AG08395 (cell line): ENCODE data around the gene KRTAP10-1.
"Not testable (repeated sequence)": the region's sequence is repeated elsewhere in the genome, so short reads cannot be mapped to it uniquely, and the experiment has no call there.

Experiments
- DNase-seq: peaks from one replicate; pipeline ENCODE4 v3.0.0; 2012; ENCODE audit warnings: mixed read lengths, low spot score

Gene KRTAP10-1, protein sequence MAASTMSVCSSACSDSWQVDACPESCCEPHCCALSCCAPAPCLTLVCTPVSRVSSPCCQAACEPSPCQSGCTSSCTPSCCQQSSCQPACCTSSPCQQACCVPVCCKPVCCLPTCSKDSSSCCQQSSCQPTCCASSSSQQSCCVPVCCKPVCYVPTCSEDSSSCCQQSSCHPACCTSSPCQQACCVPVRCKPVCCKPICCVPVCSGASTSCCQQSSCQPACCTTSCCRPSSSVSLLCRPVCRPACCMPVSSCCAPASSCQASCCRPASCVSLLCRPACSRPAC

DNA sequence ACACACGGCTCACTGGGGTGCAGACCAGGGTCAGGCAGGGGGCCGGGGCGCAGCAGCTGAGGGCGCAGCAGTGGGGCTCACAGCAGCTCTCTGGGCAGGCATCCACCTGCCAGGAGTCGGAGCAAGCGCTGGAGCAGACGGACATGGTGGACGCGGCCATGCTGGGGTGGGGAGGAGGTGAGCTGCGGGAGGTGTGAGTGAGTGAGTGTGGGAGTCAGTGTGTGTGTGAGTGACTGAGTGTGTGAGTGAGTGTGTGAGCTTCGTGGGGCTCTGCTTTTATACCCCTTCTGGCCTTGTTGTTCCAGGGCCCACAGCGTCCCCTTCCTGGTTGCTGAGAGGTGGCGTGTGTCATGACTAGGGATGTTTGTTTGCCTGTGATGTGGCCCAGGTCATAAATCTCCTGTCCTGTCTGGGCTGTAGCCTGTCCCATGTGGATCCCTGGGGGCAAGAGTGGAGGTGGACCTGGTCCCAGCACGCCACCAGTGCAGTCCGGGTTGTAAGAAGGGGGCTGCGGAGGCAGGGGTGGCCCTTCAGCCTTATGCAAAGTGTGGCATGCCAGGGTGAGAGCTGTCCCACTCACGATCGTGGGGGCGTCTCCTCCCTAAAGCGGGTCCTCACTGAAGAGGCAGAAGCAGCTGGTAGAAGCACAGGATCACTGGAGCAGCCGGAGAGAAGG, at the start of gene KRTAP10-1:
Gene KRTAP10-1 (minus strand): TSS at position 205 of the 676 bp plus-strand sequence. CDS start 45 bp downstream, at position 160.
- no peak for DNase-seq

DNA sequence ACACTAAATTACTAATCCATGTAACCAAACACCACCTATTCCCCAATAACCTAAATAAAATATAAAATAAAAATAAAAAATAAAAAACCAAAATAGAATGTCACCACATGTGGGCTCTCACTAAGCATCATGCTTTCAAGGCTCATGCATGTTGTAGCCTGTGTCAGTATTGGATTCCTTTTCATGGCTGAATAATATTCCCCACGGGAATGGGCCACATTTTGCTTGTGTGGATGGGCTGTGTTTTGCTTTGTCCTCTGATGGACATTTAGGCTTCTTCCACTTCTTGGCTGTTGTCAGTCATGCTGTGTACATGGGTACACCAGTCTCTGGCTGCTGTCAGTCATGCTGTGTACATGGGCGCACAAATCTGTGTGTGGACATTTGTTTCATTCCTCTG, 49.1 kb upstream of the KRTAP10-1 start:
- DNase-seq, result no peak

DNA sequence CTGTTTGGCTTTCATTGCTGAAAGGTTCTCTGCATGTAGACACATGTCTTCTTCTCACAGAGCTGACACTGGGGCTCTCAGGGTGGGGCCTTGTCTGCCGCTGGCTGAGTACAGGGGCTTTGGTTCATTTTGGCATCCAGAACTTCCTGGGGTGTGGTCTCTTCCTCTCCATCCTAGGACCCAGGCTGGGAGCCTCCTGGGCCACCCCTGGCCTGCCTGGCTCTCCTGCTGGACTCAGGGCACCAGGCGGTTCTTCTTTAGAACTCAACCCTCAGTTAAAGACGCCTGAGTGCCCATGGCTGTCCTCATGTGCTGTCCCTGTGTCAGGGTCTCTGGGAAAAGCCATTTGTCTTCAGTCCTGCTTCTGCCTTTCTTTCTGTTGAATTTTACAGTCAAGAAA, 45.9 kb upstream of the KRTAP10-1 start:
- DNase-seq, result no peak

DNA sequence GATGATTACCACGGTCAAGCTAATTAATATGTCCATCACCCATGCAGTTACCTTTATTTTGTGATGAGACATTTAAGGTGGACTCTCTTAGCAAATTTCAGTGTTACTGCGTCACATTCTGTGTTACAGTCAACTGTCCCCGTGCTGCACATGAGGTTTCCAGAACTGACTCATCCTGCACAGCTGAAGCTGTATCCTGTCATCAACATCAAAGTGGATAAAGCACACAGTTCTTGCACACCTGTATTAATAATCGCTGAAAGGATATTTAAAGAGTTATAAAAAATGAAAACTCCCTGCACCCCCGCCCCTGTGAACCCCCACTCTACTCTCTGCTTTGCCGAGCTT, 43.8 kb upstream of the KRTAP10-1 start:
- DNase-seq, result no peak

DNA sequence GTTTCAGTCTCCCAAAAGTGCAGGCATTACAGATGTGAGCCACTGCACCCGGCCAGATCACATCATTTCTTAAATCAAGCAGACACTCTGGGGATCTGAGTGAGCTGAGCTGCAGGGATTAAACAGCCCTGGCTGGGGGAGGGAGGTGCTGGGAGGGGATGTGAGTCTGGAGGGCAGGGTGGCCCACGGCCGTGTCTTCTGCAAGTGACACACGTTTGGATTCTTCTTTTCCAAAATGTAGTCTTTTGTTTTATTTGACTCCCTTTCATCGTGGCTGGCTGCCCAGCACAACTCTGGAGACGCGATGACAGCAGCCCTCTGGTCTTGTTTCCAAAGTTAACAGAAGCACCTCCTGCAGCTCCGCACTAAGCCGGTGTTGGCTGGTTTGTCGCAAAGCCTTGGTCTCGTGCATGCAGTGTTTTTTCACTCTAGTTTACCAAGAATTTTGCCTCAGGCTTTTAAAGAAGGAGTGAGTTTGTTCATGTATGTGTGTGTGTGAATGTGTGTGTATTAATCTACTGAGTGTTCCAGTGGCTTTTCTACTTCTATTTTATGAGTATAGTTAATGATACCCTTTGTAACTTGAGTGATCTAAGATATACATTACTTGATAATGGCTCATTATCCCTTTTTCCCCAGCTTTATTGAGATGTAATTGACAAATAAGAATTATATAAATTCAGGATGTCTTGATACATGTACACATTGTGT, 43.2 kb upstream of the KRTAP10-1 start:
- DNase-seq, result no peak

DNA sequence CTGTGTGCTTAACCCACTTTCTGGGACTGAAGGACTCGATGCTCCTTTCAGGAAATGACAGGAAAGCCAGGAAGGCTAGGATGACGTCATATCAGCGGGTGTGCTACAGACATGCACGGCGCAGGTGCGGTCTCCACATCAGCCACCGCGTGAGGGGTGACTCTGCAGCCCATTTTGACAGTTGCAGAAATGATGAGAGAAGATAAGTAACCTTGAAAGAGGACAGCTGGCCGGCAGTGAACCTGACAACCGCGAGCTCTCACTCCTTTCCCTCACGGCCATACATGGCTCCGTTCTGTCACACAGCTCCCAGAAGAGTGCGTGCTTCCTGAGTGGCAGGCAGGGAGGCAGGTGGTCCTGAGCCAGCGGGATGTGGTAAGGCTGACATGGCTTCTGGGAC, 42.1 kb upstream of the KRTAP10-1 start:
- DNase-seq, result no peak

DNA sequence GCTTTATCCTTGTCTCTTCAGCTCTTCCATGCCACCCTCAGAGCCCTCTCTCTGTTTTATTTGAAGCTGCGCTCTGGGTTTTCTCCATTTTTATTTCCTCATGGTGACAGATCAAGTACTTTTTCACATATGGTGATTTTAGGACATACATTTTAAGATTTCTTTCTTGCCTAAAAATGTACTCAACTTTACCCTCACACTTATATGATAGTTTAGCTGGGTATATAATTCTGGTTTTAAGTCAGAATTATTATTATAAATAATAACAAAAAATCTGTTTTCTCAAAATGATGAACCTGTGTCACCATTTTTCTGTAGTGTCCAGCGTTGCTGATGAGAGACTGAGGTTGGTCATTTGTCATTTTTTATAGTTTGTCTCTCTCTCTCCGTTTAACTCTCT, 41.2 kb upstream of the KRTAP10-1 start:
- DNase-seq, result no peak

DNA sequence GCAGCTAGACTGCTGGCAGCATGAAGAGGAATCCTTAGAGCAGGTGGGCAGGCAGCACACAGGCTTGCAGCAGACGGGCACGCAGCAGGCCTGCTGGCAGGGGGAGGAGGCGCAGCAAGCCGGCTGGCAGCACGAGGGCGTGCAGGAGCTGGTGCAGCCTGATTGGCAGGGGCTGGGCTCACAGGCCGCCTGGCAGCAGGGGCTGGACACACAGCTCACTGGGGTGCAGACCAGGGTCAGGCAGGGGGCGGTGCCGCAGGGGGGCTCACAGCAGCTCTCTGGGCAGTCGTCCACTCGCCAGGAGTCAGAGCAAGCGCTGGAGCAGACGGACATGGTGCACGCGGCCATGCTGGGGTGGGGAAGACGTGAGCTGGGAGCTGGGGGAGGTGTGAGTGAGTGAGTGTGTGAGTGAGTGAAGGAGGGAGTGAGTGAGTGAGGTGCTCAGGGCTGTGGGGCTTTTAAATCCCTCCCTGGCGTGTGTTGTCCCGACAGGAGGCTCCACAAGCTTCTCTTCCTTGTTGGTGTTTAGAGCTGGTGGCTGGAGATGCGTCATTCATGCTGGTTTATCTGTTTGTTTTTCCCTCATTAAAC, 40.3 kb upstream of the KRTAP10-1 start, which contains the start of gene KRTAP10-5:
Gene KRTAP10-5 (minus strand): TSS at position 374 of the 591 bp plus-strand sequence. CDS start 26 bp downstream, at position 348.
- not testable (repeated sequence) for DNase-seq

DNA sequence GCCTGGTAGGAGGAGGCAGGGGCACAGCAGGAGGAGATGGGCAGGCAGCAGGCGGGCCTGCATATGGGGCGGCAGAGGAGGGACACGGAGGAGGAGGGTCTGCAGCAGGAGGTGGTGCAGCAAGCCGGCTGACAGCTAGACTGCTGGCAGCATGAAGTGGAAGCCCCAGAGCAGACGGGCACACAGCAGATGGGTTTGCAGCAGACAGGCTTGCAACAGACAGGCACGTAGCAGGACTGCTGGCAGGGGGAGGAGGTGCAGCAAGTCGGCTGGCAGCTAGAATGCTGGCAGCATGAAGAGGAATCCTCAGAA, 39.8 kb upstream of the KRTAP10-1 start:
- DNase-seq, result no peak

DNA sequence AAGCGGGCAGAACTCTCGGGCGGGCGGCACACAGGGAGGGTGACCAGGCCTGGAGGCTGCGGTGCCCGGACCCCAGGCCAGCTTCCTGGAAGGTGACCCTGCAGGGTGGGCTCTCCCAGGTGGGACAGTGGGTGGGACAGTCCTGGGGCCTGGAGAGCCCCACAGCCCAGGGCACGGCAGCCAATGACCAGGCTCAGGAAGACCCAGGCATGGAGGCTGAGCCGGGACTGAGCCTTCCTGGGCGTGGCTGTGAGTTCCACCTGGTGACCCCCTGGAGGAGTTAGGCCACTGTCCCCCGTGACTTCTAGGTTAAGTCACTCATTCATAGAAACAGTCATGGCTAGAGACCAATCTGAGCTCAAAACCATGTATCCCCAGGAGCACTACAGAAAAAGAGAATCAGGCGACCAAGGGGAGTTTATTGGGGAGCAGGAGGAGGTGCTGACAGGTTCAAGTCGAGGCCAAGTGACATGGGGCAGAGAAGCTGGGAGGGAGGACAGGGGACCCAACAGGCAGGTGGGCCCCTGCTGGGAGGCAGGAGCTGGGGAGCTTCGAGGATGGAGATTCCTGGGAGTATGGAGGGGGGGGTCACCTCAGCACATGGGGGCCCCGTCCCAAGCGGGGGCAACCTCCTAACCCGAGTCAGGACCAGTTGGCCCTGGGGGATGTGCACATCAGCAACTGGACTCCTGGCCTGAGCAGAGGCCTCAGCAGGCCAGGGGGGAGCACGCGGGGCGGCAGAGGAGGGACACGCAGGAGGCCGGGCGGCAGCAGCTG, 39.2 kb upstream of the KRTAP10-1 start:
- DNase-seq, result no peak

DNA sequence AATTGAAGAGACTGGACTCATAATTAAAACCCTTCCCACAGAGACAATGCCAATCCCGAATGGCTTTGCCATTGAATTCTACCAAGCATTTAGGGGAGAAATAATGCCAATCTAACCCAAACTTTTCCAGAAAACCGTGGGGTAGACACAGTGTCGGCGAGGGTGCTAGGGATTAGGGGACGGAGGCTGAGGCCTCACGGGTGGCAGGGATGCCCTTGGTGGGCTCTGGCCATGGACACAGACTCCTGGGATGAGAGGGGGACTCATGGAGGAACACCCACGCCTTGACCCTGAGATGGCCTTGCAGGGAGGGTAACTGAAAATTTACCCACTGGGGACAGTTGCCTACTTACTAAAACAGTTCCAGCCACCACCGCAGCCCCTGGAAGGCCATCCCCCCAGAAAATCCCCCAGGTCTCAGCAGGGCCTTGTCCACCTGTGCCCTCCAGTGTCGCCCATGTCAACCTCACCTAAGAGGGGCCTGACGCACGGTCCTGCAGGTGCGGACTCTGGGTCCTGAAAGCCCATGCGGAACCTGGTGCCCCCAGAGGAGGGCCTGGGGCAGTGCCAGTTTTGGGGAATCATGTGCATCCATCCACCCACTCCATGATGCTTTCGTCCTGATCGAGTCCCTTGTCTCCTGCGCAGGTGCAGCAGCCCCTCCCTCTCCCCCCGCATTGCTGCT, 38.5 kb upstream of the KRTAP10-1 start:
- no peak for DNase-seq

DNA sequence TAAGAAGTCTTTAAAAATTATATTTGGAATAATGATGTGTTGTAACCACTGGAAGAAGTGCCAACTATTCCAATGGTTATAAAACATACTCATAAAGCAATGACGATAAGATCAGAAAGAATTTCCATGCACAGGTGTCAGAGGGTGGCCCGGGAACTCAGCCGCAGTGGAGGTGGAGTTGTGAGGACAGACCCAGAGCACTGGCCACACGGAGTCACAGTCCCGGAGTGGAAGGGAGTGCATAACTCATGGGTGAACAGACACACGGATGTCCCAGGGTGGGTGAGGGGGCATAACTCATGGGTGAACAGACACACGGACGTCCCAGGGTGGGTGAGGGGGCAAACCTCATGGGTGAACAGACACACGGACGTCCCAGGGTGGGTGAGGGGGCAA, 36.0 kb upstream of the KRTAP10-1 start:
- no peak for DNase-seq

DNA sequence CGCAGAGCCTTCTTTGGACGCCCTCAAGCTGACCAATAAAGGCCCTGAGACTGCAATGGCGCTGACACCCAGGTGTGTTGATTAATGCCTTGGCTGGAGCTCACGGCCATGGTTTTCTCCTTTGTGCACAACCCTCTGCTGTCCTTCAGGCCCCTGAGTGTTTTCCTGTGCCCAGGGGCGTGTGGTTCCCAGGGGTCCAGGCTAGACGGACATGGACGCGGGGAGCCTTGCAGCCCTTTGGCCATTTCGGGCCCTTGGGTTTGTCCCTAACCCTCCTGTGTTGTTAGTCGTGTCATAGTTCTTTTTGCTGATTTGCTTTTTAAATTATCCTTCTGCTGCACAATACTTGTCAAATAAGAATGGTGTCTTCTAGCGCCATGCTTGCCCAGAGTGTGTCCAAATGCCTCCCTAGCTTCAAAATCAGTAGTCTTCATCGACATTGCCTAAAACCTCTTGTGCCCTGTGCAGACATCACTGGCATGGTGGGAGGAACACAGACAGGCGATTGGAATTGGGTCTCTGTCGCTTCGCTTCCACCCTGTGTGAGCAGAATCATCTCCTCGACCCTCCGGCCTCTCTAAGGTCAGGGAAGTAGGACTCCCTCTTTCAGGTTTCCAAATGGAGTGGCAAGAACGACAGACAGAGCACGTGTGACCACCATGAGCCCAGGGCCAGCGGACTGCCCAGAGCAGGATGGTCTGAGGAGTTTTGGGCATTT, 35.5 kb upstream of the KRTAP10-1 start:
- no peak for DNase-seq

DNA sequence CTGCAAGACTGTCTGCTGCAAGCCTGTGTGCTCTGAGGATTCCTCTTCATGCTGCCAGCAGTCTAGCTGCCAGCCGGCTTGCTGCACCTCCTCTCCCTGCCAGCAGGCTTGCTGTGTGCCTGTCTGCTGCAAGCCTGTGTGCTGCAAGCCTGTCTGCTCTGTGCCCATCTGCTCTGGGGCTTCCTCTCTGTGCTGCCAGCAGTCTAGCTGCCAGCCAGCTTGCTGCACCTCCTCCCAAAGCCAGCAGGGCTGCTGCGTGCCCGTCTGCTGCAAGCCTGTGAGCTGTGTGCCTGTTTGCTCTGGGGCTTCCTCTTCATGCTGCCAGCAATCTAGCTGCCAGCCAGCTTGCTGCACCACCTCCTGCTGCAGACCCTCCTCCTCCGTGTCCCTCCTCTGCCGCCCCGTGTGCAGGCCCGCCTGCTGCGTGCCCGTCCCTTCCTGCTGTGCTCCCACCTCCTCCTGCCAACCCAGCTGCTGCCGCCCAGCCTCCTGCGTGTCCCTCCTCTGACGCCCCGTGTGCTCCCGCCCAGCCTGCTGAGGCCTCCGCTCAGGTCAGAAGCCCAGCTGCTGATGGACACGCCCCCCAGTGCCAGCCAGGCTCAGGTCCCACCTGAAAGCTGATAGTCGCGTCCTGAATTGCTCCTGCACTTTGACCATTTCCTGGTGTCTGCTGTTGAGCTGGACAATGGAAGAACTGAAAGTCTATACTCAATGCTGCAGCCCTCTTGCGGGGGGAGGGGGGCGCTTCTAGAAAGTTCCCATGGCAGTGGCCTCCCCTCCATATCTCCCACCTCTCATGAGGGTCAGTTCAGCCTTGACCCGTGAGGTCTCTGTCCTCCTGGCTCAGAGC, 34.7 kb upstream of the KRTAP10-1 start:
- DNase-seq, result no peak

DNA sequence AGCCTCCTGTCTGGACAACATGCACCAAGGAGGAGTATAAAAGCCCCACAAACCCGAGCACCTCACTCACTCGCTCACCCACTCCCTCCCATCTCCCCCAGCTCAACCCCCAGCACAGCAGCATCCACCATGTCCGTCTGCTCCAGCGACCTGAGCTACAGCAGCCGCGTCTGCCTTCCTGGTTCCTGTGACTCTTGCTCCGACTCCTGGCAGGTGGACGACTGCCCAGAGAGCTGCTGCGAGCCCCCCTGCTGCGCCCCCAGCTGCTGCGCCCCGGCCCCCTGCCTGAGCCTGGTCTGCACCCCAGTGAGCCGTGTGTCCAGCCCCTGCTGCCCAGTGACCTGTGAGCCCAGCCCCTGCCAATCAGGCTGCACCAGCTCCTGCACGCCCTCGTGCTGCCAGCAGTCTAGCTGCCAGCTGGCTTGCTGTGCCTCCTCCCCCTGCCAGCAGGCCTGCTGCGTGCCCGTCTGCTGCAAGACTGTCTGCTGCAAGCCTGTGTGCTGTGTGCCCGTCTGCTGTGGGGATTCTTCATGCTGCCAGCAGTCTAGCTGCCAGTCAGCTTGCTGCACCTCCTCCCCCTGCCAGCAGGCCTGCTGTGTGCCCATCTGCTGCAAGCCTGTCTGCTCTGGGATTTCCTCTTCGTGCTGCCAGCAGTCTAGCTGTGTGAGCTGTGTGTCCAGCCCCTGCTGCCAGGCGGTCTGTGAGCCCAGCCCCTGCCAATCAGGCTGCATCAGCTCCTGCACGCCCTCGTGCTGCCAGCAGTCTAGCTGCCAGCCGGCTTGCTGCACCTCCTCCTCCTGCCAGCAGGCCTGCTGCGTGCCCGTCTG, 33.8 kb upstream of the KRTAP10-1 start, which contains the start of gene KRTAP10-4:
Gene KRTAP10-4 (plus strand): TSS at position 100 of the 827 bp plus-strand sequence. CDS start 30 bp downstream, at position 130.
- DNase-seq, result not testable (repeated sequence)

DNA sequence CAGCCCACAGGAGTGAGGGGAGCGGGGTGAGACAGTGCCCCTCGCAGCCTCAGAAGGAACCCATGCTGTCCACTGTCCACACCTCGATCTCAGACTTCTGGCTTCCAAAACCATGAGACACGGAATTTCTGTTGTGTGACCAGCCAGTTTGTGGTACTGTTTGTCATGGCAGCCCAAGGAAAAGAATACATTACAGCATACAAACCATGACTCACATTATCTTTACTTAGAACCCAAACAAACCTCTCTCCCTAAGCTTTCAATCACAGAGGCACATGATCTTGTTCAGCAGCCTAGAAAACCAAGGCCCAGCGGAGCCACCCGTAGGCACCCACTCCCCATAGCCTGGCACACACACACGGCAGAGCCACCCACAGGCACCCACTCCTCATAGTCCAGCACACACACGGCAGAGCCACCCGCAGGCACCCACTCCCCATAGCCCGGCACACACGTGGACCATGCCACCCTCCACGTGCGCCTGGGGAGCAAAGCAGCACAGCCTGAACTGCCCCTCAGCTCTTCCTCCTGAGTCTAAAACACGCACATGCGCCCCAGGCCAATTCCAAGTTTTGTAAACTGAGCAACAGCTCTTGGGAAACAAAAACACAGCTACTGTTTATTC, 33.1 kb upstream of the KRTAP10-1 start:
- DNase-seq, result no peak

DNA sequence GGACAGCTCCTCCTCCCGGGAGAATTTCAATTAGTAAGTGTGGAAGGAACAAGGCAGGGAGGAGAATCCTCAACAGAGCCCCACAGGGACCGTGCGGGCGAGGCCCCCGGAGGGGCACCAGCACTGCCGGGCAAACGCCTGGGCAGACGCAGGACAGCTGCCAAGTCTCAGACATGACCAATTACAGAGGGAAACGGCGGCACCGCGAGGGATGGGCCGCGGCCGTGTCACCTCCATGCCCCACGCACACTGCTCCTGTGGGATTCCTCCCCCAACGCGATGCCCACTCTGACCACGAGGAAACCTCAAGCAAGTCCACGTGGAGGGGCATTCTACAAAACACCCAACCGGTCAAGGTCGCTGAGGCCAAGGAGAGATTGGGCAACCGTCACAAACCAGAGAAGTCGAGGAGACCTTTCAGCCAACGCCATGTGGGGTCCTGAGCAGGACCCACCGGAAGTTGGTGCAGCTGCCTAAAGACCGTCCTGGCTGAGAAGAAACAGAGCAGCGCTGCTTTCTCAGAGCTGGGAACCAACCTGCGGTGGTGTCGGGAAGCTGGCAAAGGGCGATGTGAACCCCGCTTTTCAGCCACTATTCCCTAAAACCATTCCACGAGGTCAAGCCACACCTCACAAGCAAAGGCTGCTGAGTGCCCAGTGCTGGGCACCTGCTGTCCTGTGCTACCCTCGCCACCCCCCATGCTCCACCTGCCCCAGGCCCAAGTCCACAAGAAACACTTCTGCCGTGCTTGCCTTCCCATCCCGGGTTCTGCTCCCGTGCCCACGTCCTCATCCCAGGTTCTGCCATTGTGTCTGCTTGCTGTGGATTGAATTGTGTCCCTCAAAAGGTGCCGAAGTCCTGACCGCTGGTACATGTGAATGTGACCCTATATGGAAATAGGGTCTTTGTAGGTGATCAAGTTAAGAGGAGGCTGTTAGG, 32.1 kb upstream of the KRTAP10-1 start:
- DNase-seq, result no peak
